Osteocyte (in vitro differentiated cells): ENCODE measurements around the gene CLEC9A. TPM values are rescaled to one million over a fixed set of nuclear protein-coding genes. Genes with fewer than 3 reads are reported as not detected.

ENCODE experiments used
- DNase-seq: peaks from one replicate; pipeline ENCODE4 v3.0.0; 2021; ENCODE audit warnings: mixed read lengths; ENCODE audit not compliant: unreplicated experiment; ENCODE audit errors: extremely low spot score
- H3K27ac Mint-ChIP-seq: one replicate; pipeline ENCODE4 v1.8.0; 2021; ENCODE audit warnings: mild to moderate bottlenecking, mixed read lengths; ENCODE audit not compliant: unreplicated experiment
- H3K27me3 Mint-ChIP-seq: one replicate; pipeline ENCODE4 v1.8.0; 2021; ENCODE audit warnings: mixed read lengths; ENCODE audit not compliant: unreplicated experiment
- H3K36me3 Mint-ChIP-seq: one replicate; pipeline ENCODE4 v1.8.0; 2021; ENCODE audit warnings: mixed read lengths; ENCODE audit not compliant: unreplicated experiment
- H3K4me1 Mint-ChIP-seq: one replicate; pipeline ENCODE4 v1.8.0; 2021; ENCODE audit warnings: mixed read lengths; ENCODE audit not compliant: unreplicated experiment
- H3K4me3 Mint-ChIP-seq: one replicate; pipeline ENCODE4 v1.8.0; 2021; ENCODE audit warnings: mild to moderate bottlenecking, moderate library complexity, mixed read lengths; ENCODE audit not compliant: unreplicated experiment
- H3K9me3 Mint-ChIP-seq: one replicate; pipeline ENCODE4 v1.8.0; 2021; ENCODE audit warnings: mixed read lengths; ENCODE audit not compliant: unreplicated experiment
- CTCF ChIP-seq: fragments of 200-600 bp; sonication (generic); IDR thresholded peaks from 2 replicates; pipeline ENCODE4 v1.5.0; 2021; ENCODE audit warnings: antibody characterized with exemption, mild to moderate bottlenecking, moderate library complexity
- long read RNA-seq: library from polyadenylated mRNA; unstranded; transcript quantifications from one replicate; pipeline ENCODE4 v2.0.0, GENCODE V29; 2021
- total RNA-seq: library from RNA; stranded (reverse); gene quantifications from 2 replicates; pipeline ENCODE4 v1.2.1, GENCODE V29; 2021

Gene CLEC9A
- not detected in 2 replicates for total RNA-seq
- long read RNA-seq, result 0 reads

GRCh38 chr12:10030446-10030845, at the start of gene CLEC9A:
TSS of gene CLEC9A (plus strand) at chr12:10030682. CDS start at chr12:10052688, 22,006 bp downstream.
- H3K27ac Mint-ChIP-seq, result peak within 1 kb of the TSS; percentile 29
- H3K27me3 Mint-ChIP-seq, result no peaks in the 10 kb centered on the region
- H3K36me3 Mint-ChIP-seq, result no peaks in the 10 kb centered on the region
- no peak for DNase-seq
- no peak for TF ChIP-seq CTCF
- peaks cover 11% of the 10 kb centered on the region for H3K4me1 Mint-ChIP-seq
- H3K9me3 Mint-ChIP-seq, result no peaks in the 10 kb centered on the region
- no peak within 1 kb of the TSS for H3K4me3 Mint-ChIP-seq

GRCh38 chr12:9991876-9992275, 38.6 kb upstream of the CLEC9A start:
- TF ChIP-seq CTCF, result no peak
- Mint-ChIP-seq H3K4me3 (no peak overlapping the region), H3K27me3 (peaks cover 15% of the 10 kb centered on the region), H3K27ac (no peak overlapping the region), H3K36me3 (no peaks in the 10 kb centered on the region), H3K9me3 (no peaks in the 10 kb centered on the region), H3K4me1 (no peaks in the 10 kb centered on the region)
- no peak for DNase-seq

GRCh38 chr12:9992296-9992695, 38.2 kb upstream of the CLEC9A start:
- TF ChIP-seq CTCF, result no peak
- Mint-ChIP-seq H3K4me1 (no peaks in the 10 kb centered on the region), H3K27me3 (peaks cover 15% of the 10 kb centered on the region), H3K36me3 (no peaks in the 10 kb centered on the region), H3K4me3 (no peak overlapping the region), H3K9me3 (no peaks in the 10 kb centered on the region), H3K27ac (no peak overlapping the region)
- DNase-seq, result no peak

GRCh38 chr12:9999016-9999415, 31.5 kb upstream of the CLEC9A start, which contains the start of gene CLEC1B:
TSS of gene CLEC1B (minus strand) at chr12:9999121. CDS start at chr12:9999100, 21 bp downstream.
- DNase-seq, result no peak
- H3K9me3 Mint-ChIP-seq, result no peaks in the 10 kb centered on the region
- no peaks in the 10 kb centered on the region for H3K36me3 Mint-ChIP-seq
- H3K4me3 Mint-ChIP-seq, result no peak within 1 kb of the TSS
- no peaks in the 10 kb centered on the region for H3K4me1 Mint-ChIP-seq
- H3K27ac Mint-ChIP-seq, result no peak within 1 kb of the TSS
- H3K27me3 Mint-ChIP-seq, result peaks cover 27% of the 10 kb centered on the region
- TF ChIP-seq CTCF, result no peak

GRCh38 chr12:10001171-10001776, 29.2 kb upstream of the CLEC9A start:
- no peak overlapping the region for H3K4me3 Mint-ChIP-seq
- DNase-seq, result no peak
- no peaks in the 10 kb centered on the region for H3K9me3 Mint-ChIP-seq
- peaks cover 23% of the 10 kb centered on the region for H3K27me3 Mint-ChIP-seq
- TF ChIP-seq CTCF, result no peak
- H3K36me3 Mint-ChIP-seq, result no peaks in the 10 kb centered on the region
- no peak overlapping the region for H3K27ac Mint-ChIP-seq
- H3K4me1 Mint-ChIP-seq, result no peaks in the 10 kb centered on the region
